Measurements from ENCODE around the gene WFS1.

The WFS1 gene

GRCh38 chr4:6326312-6327060 lies 56.8 kb downstream of the WFS1 start:
- no peak for DNase-seq

- peak; percentile 66 for DNase-seq
Measured at GRCh38 chr4:6327220-6327917, 57.7 kb downstream of the WFS1 start.

- no peak for DNase-seq
Measured at GRCh38 chr4:6328526-6328925, 58.9 kb downstream of the WFS1 start.

- DNase-seq, result no peak
Measured at GRCh38 chr4:6329478-6330383, 60.1 kb downstream of the WFS1 start.

GRCh38 chr4:6330384-6330767 lies 60.7 kb downstream of the WFS1 start:
- DNase-seq, result no peak

GRCh38 chr4:6331018-6331417 lies 61.4 kb downstream of the WFS1 start:
- no peak for DNase-seq

GRCh38 chr4:6331468-6331867 lies 61.8 kb downstream of the WFS1 start:
- no peak for DNase-seq

GRCh38 chr4:6332042-6332668 lies 62.5 kb downstream of the WFS1 start:
- DNase-seq, result no peak

GRCh38 chr4:6332669-6333050 lies 63.0 kb downstream of the WFS1 start:
- no peak for DNase-seq

GRCh38 chr4:6333301-6334202 lies 63.9 kb downstream of the WFS1 start:
- DNase-seq, result no peak

GRCh38 chr4:6334203-6334887 lies 64.7 kb downstream of the WFS1 start:
- DNase-seq, result no peak

- DNase-seq, result no peak
Measured at GRCh38 chr4:6335040-6335590, 65.5 kb downstream of the WFS1 start.

GRCh38 chr4:6336166-6336565 lies 66.5 kb downstream of the WFS1 start:
- DNase-seq, result no peak

- no peak for DNase-seq
Measured at GRCh38 chr4:6337331-6337935, 67.8 kb downstream of the WFS1 start.

GRCh38 chr4:6338175-6338950 lies 68.7 kb downstream of the WFS1 start:
- DNase-seq, result no peak

GRCh38 chr4:6338951-6339817 lies 69.5 kb downstream of the WFS1 start:
- DNase-seq, result no peak

GRCh38 chr4:6339818-6340445 lies 70.3 kb downstream of the WFS1 start:
- DNase-seq, result no peak

GRCh38 chr4:6340446-6341015 lies 70.9 kb downstream of the WFS1 start:
- no peak for DNase-seq

Measured in fibroblast of skin of abdomen (primary cell).